ENCODE data around the gene AVL9.
"Not testable (repeated sequence)": the region's sequence is repeated elsewhere in the genome, so short reads cannot be mapped to it uniquely, and the experiment has no call there.

AVL9 gene

DNA sequence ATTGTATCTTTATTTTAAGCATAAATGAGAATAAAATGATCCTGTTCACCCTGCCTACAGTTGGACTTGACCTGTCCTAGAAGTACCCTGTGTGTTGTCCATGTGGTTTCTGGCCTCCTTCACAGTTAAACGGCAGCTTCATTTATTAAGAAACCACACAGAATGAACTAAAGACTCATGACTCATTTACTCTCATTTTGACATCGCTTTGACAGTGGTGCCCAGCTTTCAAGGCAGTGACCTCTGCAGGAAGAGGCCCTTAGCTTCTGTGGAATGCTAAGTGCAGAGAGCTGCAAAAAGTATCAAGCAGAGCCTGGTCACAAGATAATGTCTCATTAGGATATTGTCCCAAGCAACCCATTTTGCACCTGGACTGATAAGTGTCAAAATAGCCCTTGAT is 93.4 kb downstream of the AVL9 start:
- no peak overlapping the region for H3K27ac ChIP-seq
- no peak for TF ChIP-seq ZFX (IDR thresholded peaks at IDR 0.05; ENCODE audit: borderline replicate concordance)
- TF ChIP-seq, protein P1, sequence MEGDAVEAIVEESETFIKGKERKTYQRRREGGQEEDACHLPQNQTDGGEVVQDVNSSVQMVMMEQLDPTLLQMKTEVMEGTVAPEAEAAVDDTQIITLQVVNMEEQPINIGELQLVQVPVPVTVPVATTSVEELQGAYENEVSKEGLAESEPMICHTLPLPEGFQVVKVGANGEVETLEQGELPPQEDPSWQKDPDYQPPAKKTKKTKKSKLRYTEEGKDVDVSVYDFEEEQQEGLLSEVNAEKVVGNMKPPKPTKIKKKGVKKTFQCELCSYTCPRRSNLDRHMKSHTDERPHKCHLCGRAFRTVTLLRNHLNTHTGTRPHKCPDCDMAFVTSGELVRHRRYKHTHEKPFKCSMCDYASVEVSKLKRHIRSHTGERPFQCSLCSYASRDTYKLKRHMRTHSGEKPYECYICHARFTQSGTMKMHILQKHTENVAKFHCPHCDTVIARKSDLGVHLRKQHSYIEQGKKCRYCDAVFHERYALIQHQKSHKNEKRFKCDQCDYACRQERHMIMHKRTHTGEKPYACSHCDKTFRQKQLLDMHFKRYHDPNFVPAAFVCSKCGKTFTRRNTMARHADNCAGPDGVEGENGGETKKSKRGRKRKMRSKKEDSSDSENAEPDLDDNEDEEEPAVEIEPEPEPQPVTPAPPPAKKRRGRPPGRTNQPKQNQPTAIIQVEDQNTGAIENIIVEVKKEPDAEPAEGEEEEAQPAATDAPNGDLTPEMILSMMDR (IDR thresholded peaks at IDR 0.05): no peak

DNA sequence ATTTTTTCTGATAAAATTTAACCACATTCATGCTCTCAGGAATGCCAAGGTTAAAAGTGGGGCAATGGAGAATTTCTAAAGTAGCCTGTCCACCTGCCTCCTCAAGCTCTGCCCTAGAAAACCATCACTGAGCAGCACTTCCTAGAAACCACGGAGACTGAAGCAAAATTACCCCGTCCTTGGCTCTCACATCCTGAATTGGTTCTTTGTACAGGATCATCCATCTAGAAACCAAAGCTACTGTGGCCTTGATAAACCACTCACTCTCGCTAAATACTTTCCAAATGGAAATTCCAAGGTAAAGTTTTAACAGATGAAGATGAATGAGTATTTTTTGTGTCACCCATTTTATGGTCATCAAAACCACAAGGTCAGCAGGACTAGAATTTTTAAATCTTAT is 96.6 kb downstream of the AVL9 start:
- TF ChIP-seq, protein P1 (IDR thresholded peaks at IDR 0.05): no peak
- TF ChIP-seq ZFX (IDR thresholded peaks at IDR 0.05; ENCODE audit: borderline replicate concordance): no peak
- no peak overlapping the region for H3K27ac ChIP-seq

DNA sequence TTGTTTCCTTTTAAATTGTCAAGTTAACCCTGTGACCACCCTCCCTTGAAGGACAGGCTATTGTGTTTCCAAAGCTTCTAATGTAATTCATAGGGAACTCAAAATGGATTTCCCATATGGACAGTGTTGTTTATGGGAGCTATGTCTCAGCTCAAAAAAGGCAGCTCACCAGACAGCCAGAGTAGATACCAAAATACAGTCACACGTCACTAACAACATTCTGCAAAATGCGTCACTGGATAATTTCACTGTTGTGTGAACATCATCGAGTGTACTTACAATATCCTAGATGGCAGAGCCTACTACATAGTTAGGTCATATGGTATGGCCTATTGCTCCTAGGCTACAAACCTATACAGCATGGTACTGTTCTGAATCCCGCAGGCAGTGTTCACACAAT is 97.4 kb downstream of the AVL9 start:
- TF ChIP-seq, protein P1 (IDR thresholded peaks at IDR 0.05): no peak
- TF ChIP-seq ZFX (IDR thresholded peaks at IDR 0.05; ENCODE audit: borderline replicate concordance): no peak
- H3K27ac ChIP-seq: no peak overlapping the region

DNA sequence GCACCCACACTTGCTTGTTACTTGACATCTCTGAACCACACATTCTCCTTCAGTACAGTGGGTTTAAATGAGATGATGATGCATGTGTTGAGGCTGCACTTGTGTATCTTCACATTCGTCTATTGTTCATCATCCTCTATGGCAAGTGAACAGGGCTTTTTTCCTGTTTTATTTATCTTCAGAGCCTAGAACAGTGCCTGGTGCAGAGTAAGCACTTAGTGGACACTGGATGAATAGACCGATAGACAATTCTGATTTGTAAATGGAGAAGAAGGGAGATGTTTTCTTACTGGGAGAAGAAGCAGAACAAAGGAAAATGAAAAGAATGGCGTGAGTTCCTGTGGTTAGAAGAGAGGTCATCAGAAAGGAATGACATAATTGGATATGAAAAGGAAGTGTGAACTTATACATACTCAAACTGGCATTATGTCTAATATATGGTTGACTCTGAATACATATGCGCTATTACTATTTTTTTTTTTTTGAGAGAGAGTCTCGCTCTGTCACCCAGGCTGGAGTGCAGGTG is 99.7 kb downstream of the AVL9 start:
- no peak for TF ChIP-seq ZFX (IDR thresholded peaks at IDR 0.05; ENCODE audit: borderline replicate concordance)
- TF ChIP-seq, protein P1 (IDR thresholded peaks at IDR 0.05): no peak
- no peak overlapping the region for H3K27ac ChIP-seq

DNA sequence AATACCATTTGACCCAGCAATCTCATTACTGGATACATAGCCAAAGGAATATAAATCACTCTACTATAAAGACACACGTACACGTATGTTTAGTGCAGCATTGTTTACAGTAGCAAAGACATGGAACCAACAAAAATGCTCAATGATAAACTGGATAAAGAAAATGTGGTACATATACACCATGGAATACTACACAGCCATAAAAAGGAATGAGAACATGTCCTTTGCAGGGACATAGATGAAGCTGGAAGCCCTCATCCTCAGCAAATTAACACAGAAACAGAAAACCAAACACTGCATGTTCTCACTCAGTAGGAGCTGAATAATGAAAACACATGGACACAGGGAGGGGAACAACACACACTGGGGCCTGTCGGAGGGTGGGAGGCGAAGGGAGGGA is 105.9 kb downstream of the AVL9 start:
- H3K27ac ChIP-seq: not testable (repeated sequence)

DNA sequence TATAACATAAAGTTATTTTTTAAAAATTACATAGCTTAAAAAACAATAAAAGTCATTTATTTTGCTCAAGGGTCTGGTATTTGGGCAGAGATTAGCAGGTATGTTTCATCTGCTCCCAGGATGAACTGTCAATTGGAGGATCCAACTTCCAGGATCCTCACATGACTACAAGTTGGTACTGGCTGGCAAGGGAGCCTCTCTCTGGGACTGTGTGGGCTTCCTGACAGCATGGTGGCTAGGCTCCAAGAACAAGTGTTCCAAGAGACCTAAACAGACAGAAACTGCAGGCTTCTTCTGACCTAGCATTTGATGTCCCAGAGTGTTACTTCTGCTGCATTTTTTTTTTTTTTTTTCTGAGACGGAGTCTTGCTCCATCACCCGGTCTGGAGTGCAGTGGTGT is 107.2 kb downstream of the AVL9 start:
- no peak overlapping the region for H3K27ac ChIP-seq
- TF ChIP-seq, protein P1 (IDR thresholded peaks at IDR 0.05): no peak
- TF ChIP-seq ZFX (IDR thresholded peaks at IDR 0.05; ENCODE audit: borderline replicate concordance): no peak

DNA sequence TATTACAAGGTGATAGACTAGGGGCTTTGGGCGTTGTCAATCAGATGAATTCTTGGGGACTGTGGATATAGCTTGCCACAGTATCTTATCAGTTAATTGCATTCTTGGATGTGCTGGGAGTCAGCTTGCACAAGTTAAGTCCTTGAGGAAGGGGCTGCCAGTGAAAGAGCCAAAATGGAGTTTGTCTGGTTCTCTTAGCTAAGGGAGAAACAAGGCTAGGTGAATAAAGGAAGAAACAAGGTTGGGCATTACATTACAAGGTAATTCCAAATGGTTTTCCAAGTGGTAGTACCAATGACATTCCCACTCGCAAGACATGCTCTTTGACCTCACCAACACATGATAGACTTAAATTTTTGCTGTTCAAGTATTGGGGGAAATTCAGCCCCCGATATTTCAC is 108.2 kb downstream of the AVL9 start:
- not testable (repeated sequence) for H3K27ac ChIP-seq

DNA sequence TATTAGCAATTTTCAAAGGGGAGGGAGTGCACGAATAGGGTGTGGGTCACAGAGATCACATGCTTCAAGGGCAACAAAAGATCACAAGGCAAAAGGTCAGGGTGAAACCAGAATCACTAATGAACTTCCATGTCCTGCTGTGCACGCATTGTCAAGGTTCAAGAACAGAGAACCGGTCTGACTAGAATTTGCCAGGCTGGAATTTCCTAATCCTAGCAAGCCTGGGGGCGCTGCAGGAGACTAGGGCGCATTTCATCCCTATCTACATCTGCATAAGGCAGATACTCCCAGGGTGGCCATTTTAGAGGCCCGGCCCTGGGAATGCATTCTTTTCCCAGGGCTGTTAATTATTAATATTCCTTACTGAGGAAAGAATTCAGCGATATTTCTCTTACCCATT is 108.8 kb downstream of the AVL9 start:
- H3K27ac ChIP-seq: not testable (repeated sequence)

DNA sequence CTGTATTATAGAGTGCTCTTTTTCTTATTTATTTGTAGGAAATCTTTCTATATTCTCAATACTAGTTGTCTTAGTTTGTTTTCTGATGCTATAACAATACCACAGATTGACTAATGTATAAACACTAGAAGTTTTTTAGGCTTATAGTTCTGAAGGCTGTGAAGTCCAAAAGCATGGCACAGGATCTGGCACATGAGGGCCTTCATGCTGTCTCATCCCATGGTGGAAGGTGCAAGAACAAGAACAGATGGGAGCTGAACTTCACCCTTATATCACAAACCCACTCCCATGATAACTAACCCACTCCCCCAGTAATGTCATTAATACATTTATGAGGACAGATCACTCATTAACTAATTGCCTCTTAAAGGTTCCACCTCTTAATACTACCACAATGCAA is 109.7 kb downstream of the AVL9 start:
- no peak overlapping the region for H3K27ac ChIP-seq

More for the DNA sequence above, 109.7 kb downstream of the AVL9 start:
- TF ChIP-seq, protein P1 (IDR thresholded peaks at IDR 0.05): no peak
- TF ChIP-seq ZFX (IDR thresholded peaks at IDR 0.05; ENCODE audit: borderline replicate concordance): no peak

Data from 22Rv1 (cell line).